Kidney epithelial cell (primary cell): ENCODE data around the gene SAMD10. TPM values are rescaled to one million over a fixed set of nuclear protein-coding genes. Genes with fewer than 3 reads are reported as not detected.

Experiments used
- DNase-seq: peaks from one replicate; pipeline ENCODE4 v3.0.0-alpha.2; 2010; ENCODE audit warnings: low read depth
- H3K27me3 ChIP-seq: 2 replicates; pipeline ENCODE4 v1.6.0; 2011; ENCODE audit warnings: low read length; ENCODE audit not compliant: control insufficient read depth, insufficient read depth
- H3K36me3 ChIP-seq: 2 replicates; pipeline ENCODE4 v1.5.1; 2011; ENCODE audit warnings: low read length; ENCODE audit not compliant: control insufficient read depth, insufficient read depth
- H3K4me3 ChIP-seq: 2 replicates; pipeline ENCODE4 v1.5.1; 2011; ENCODE audit warnings: low read depth, mild to moderate bottlenecking, control low read depth, low read length
- total RNA-seq: library from RNA; depleted of rRNA; stranded (reverse); fragments of >200 nt; gene quantifications from 2 replicates; pipeline ENCODE4 v1.2.3, GENCODE V29; 2015
- TF ChIP-seq, protein P1 (sequence below): IDR thresholded peaks from 2 replicates; pipeline ENCODE4 v1.5.1; 2011; ENCODE audit warnings: mild to moderate bottlenecking, moderate library complexity, low read length, control low read depth, inconsistent platforms; ENCODE audit not compliant: insufficient read depth, poor library complexity, severe bottlenecking

The SAMD10 gene
- 8.0 and 9.6 TPM in 2 replicates for total RNA-seq

DNA sequence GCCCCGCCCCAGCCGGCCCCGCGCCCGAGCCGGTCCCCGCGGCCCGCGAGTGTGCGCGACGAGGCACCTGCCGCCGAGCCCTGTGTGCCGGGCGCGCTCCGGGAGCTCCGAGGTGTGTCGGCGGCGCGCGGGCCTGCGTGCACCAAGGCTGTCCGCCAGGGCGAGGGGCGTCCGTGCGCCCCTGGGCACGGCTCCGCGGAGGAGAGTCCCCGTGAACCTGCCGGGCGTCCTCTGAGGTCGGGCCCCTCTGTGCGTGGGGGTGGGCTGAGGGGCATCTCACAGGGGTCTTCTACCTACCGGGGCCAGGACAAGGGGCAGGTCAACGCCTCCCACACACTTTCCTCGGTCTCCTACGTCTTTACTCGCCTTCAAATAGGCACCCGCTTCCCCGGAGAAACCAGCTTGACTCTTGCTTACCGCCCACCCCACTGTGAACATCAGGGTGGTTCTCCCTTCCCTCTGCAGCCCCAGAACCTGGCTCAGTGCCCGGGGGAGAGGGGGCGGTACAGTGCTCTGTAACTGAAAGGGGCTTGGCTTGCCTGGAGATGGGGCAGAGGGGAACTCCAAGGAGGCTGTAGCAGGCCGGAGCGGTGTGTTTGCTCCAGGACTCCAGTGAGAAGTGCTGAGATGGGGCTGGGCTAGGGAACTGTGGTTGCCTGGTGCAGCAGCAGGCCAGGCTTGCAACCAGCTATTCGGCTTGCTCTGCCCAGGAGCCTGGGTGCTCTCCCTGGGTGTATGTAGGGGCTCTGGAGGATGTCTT lies at the start of gene SAMD10:
Gene SAMD10 (minus strand): TSS at position 86 of the 760 bp plus-strand sequence. CDS start 175 bp downstream, outside the sequence.
- H3K27me3 ChIP-seq = no peaks in the 10 kb centered on the region
- DNase-seq = no peak
- TF ChIP-seq, protein P1, sequence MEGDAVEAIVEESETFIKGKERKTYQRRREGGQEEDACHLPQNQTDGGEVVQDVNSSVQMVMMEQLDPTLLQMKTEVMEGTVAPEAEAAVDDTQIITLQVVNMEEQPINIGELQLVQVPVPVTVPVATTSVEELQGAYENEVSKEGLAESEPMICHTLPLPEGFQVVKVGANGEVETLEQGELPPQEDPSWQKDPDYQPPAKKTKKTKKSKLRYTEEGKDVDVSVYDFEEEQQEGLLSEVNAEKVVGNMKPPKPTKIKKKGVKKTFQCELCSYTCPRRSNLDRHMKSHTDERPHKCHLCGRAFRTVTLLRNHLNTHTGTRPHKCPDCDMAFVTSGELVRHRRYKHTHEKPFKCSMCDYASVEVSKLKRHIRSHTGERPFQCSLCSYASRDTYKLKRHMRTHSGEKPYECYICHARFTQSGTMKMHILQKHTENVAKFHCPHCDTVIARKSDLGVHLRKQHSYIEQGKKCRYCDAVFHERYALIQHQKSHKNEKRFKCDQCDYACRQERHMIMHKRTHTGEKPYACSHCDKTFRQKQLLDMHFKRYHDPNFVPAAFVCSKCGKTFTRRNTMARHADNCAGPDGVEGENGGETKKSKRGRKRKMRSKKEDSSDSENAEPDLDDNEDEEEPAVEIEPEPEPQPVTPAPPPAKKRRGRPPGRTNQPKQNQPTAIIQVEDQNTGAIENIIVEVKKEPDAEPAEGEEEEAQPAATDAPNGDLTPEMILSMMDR = no peak
- H3K36me3 ChIP-seq = peaks cover under 1% of the 10 kb centered on the region
- H3K4me3 ChIP-seq = peak within 1 kb of the TSS; percentile 54

DNA sequence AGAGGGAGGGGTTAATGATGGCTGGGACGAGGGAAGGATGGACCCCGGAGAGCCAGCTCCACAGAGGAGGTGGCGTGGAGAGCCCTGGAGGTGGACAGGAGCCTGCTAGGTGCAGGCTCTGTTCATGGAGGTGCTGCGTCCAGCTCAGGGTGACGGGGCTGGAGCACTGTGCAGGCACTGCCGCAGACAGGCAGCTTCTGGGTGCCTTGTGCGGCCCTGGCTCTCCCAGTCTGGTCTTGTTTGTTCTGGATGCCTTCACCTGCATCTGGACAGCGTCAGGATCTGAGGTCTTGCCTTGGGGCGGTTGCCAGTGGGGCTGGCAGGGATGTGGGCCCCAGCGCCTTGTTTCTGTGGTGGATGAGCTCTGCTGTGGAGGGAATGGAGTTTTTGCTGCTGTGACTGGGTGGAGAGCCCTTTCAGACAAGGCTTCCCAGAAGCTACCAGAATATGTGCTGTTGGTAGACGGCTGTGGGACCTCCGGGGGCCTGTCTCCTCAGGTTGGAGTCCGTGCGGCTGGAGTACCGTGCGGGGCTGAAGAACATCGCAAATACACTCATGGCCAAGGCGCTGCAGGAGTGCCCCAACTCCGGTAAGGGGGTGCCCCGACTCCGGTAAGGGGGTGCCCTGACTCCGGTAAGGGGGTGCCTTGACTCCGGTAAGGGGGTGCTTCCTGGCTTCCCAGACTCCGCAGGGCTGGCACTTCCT lies 48.7 kb upstream of the SAMD10 start:
- TF ChIP-seq, protein P1 = no peak
- DNase-seq = no peak
- H3K36me3 ChIP-seq = peaks cover 4% of the 10 kb centered on the region

DNA sequence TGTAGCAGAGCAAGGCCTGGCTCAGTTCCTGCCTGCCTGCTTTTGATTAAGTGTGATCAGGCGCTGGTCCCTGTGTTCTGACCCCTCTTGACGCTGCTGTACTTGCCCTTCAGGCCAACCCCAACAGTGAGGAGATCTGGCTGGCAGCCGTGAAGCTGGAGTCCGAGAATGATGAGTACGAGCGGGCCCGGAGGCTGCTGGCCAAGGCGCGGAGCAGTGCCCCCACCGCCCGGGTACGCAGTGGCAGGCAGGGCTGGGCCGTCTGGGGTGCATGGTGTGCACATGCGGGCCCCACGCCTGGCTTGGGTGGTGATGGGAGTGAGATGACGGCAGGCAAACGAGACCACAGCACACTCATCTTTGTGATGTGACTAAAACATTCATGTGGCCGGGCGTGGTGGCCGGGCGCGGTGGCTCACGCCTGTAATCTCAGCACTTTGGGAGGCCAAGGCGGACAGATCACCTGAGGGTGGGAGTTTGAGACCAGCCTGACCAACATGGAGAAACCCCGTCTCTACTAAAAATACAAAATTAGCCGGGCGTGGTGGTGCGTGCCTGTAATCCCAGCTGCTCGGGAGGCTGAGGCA lies 46.5 kb upstream of the SAMD10 start:
- no peak for DNase-seq
- no peak overlapping the region for H3K4me3 ChIP-seq
- no peaks in the 10 kb centered on the region for H3K27me3 ChIP-seq
- TF ChIP-seq, protein P1 = no peak
- peaks cover 6% of the 10 kb centered on the region for H3K36me3 ChIP-seq

More for the DNA sequence above, 48.7 kb upstream of the SAMD10 start:
- H3K27me3 ChIP-seq = no peaks in the 10 kb centered on the region
- no peak overlapping the region for H3K4me3 ChIP-seq

DNA sequence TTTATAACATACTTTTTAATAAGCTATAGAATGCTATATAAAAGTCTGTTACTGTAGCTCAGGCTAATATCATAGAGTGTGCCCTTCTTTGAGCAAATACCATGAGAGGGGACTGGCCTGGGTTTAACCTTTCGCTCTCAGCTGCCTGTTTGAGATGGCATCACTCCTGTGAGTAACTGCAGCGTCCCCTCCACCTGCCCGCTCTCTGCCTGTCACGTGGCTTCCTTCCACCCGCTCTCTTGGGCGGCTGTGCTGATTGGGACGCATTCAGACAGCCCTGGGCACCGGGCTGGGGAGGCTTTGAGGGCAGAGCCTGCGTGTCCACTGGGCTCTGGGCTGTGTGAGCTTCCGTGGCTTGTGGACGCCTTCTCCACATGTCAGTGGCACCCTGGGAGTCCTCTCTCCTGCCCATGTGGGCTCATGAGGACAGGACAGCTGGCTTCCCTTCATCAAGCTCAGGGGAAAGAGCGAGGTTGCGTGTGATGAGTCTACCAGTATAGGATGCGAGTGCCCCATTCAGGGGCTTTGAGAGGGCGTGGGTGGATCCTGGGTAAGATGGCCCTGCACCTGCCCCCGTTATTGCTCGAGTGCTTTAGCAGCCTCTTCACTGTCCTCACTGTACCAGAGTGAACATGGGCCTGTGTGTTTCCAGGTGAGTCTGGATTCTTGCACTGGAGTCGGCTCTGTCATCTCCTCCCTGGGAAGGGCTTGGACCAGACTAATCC lies 45.8 kb upstream of the SAMD10 start:
- Histone ChIP-seq H3K27me3 (no peaks in the 10 kb centered on the region), H3K4me3 (no peak overlapping the region), H3K36me3 (peaks cover 6% of the 10 kb centered on the region)
- DNase-seq = no peak
- TF ChIP-seq, protein P1 = no peak

DNA sequence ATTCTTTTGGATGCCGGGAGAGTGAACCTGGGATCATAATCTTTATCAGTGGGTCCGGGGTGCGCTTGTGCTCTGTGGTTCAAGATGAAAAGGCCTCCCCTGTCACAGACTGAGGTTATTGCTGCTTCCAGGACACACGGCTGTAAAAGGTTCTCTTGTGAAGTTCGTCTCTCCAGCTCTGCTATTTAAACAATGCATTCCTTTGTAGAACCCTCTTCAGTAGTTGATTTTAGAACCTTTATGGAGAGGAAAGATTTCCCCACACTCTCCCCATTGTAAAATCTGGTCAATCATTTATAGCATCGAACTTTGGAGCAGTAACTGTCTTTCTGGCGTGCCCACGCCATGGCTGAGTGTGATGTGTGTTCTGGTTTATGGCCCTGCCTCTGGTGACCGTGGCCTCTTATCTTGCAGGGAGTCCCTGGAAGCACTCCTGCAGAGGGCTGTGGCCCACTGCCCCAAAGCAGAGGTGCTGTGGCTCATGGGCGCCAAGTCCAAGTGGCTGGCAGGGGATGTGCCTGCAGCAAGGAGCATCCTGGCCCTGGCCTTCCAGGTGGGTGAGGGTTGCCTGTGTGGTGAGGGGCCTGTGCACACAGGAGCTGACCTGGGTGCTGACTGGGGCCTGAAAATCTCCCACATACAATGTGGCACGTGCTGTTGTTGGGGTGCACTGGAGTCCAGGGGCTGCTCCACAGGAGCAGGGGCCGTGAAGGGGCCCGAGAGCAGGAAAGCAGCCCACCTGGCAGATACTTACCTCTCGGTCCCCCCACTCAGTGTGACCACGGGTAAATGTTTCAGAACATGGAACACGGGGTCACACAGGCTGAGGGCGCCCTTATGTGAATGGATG lies 44.9 kb upstream of the SAMD10 start:
- H3K4me3 ChIP-seq = no peak overlapping the region
- TF ChIP-seq, protein P1 = no peak
- peaks cover 6% of the 10 kb centered on the region for H3K36me3 ChIP-seq
- no peak for DNase-seq
- H3K27me3 ChIP-seq = no peaks in the 10 kb centered on the region
